HFF-Myc (cell line): ENCODE results near the gene SLC19A2.
"Not testable (repeated sequence)": the region's sequence is repeated elsewhere in the genome, so short reads cannot be mapped to it uniquely, and the experiment has no call there.

Experiments
- DNase-seq: peaks from one replicate; pipeline ENCODE4 v3.0.0-alpha.2; 2011; ENCODE audit warnings: low read depth; ENCODE audit errors: extremely low read depth
- H3K4me3 ChIP-seq: replicated peaks from 2 replicates; pipeline ENCODE4 v1.5.1; 2011; ENCODE audit warnings: low read depth, mild to moderate bottlenecking, control low read depth, low read length
- CTCF ChIP-seq: IDR thresholded peaks from 2 replicates; pipeline ENCODE4 v1.5.1; 2012; ENCODE audit warnings: mild to moderate bottlenecking, low read depth, low read length, control low read depth; ENCODE audit errors: missing control alignments

The SLC19A2 gene

GRCh38 chr1:169509354-169509753, 23.6 kb upstream of the SLC19A2 start:
- no peak for TF ChIP-seq CTCF
- DNase-seq: no peak
- H3K4me3 ChIP-seq: no peak overlapping the region

- DNase-seq: no peak
- TF ChIP-seq CTCF: no peak
- no peak overlapping the region for H3K4me3 ChIP-seq
These were observed 22.9 kb upstream of the SLC19A2 start for GRCh38 chr1:169508432-169509338.

GRCh38 chr1:169507413-169507812, 21.7 kb upstream of the SLC19A2 start:
- H3K4me3 ChIP-seq: no peak overlapping the region
- no peak for TF ChIP-seq CTCF
- DNase-seq: no peak

DNA sequence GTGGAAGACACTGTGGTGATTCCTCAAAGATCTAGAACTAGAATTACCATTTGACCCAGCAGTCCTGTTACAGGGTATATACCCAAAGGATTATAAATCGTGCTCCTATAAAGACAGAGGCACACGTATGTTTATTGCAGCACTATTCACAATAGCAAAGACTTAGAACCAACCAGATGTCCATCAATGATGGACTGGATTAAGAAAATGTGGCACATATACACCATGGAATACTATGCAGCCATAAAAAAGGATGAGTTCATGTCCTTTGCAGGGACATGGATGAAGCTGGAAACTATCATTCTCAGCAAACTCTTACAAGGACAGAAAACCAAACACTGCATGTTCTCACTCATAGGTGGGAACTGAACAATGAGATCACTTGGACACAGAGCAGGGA, 17.9 kb upstream of the SLC19A2 start:
- DNase-seq, H3K4me3 ChIP-seq: not testable (repeated sequence)

- TF ChIP-seq CTCF: no peak
- no peak overlapping the region for H3K4me3 ChIP-seq
- no peak for DNase-seq
These were observed 14.1 kb upstream of the SLC19A2 start for GRCh38 chr1:169499807-169500206.

- TF ChIP-seq CTCF: no peak
- H3K4me3 ChIP-seq: no peak overlapping the region
- DNase-seq: no peak
These were observed 11.6 kb upstream of the SLC19A2 start for GRCh38 chr1:169497317-169497716.

DNA sequence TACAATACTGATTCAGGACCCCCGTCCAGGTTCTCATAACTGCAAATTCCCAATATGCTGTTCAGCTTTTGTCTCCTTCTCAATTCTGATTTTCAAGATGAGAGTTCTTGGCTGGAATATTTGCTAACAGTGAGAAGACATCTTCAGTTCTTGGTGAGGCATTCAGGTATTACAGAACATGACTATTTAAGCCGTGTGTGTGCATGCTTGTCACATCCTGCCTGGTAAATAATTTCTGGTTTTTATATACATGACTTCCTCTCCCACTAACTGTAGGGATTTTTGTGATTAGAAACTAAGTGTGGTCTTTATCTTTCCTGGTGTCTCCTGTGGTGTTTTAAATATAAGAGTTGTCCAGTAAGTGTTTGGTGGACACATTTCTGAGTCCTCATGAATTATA, 10.2 kb upstream of the SLC19A2 start:
- no peak overlapping the region for H3K4me3 ChIP-seq
- TF ChIP-seq CTCF: no peak

More for the DNA sequence above, 10.2 kb upstream of the SLC19A2 start:
- no peak for DNase-seq
